IPS-NIHi7 (cell line): ENCODE results near the gene SAP30BP.
"Not testable (repeated sequence)": the region's sequence is repeated elsewhere in the genome, so short reads cannot be mapped to it uniquely, and the experiment has no call there.

Source experiments
- DNase-seq: peaks from one replicate; pipeline ENCODE4 v3.0.0; 2012; ENCODE audit warnings: mixed read lengths; ENCODE audit errors: extremely low spot score

Gene SAP30BP

DNA sequence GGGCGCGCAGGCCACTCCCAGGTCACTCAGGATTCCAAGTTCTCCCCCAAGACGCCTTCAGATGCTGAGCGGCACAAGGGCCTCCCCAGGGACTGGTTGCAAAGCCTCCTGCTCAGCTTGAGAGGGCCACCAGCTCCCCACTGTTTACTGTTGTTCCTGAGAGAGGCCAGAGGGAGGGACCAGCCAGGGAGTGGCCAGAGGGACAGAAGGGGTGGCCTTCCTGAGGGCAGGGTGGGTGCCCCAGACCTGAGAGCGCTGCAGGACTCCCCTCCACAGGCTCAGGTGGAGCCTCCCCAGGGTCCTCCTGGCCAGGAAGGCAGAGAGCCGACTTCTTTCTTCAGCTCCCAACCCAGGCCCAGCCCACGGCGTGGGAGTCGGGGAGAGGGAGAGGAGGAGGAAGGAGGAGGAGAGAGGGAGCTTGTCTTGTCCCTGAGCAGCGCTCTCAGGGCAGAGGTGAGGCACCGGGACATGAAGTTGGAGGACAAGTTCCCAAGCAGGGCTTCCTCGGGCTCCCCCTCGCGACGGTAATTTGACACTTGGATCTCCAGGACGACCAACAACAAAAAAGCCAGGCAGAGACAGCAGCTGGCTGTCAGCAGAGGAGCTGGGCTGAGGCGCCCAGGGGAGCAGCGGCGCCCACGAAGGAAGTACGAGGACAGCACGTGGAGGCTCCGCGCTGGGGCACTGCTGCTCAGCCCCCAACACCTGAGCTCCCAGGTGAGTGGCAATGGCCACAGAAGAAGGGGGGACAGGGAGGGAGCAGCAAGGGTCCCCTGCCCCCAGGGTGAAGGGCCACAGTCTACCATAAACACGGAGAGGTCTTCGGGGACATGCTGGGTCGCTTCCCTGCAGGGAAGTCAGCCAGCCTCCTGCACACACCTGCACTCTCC, 33.4 kb upstream of the SAP30BP start:
- DNase-seq = peak; percentile 96

DNA sequence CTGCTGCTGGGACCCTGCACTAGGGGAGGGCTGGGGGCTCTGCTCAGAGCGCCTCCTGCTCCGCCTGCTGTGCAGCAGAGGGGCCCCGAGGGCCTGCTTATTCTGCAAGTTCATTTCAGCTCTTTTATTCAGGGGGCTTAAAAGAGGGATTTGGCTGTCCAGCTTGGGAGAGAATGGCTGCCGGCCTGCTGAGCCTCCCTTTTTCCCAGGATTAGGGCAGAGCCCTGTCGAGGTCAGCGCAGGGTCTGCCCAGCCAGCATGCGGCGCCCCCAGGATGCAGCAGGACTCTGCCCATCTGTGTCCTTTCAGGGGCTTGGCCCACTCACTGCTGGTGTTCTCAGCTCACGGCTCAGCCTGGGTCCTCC, 32.8 kb upstream of the SAP30BP start:
- no peak for DNase-seq

DNA sequence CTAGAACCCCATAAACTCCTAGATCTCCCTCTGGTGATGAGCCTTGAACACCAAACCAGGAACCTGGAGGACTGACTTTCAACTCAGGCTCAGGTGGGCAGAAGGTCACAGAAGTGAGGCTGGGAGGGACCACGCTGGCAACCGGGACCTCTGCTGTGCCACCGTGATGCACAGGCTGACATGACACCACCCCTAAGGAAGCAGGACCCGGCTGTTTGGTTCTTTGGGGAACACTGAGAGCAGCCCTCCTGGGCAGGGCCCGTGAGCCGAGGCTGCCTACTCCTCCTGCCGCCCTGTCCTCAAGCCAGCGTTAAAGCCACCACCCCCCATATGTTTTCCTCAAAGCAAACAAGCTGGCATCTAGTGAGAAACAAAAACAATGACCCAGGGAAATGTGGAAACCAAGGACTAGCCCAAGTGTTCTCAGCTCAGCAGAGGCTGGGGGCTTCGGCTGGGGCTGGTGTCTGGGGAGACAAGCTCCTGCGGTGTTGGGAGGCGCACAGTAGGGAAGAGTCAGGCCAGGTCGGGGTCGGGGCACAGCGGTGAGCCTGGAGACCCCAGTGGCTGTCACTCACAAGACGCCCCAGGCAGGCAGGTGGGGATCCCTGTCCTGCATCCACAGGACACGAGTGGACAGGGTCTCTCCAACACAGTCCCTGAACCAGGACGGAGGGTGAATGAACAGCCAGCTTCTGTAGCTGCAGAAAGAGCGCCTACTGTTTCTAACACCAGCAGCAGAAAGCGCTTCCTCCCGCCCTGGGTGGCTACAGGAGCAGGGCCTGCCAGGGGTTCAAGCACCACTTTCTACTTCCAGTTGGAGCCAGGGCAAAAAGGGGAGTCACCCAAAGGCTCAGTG, 32.2 kb upstream of the SAP30BP start:
- no peak for DNase-seq

DNA sequence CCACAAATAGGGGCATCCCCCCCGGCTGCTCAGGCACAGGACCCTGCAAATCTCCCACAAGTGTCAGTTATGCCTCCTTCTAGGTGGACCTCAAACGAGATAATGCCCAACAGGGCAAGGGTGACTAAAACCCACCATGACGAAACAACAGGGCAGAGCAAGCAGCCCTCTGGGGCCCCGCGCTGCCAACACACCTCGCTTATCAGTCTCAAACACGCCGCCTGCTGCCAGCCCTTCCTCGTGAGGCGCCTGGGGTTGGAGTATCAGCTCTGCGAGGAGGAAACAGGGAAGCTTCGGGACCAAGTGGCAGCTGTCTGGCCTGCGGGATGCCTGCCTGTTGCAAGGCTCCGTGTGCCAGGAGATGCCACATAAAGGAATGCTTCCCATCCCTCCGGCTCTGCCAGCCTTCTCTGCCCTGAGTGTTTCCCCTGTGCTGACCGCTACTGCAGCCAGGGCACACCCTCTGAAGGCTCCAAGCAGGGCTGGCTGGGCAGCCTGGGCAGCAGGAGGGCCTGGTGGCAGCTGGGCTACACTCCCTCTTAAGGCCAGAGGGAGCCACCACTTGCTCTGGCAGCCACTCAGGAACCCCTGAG, 31.4 kb upstream of the SAP30BP start:
- no peak for DNase-seq

DNA sequence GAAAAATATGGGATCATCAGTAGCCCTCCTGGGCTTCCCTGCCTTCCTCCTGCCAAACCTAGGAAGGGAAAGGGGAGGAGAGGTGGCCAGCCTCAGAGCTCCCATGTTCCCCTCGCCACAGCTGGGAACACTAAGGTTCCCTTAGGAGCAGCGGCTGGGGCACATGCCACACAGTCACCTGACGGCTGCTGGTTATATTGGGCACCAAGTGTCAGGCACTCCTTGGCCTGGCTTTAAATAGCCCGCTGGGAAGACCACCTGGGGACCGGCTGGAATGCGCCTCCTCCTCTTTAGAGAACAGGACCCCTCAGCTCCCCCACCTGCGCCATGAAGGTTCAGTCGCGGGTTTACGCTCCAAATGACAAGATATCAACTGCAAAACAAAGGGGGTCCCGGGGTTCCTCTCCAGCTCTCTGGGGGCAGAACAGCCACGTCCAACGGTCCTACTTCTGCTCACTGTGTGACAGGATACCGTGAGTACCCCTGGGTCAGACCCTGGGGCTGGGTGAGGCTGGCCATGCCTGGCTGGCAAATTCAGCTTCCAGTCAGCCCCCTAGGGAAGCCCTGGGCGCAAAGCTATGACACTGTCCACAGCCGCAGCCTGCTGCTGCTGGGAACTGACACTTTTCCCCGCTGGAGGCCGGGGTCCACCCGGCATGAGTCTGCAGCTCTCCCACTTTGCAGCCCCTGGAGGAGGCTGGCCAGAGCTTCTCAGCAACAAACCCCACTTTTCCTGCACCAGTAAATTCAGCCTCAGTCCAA, 30.6 kb upstream of the SAP30BP start:
- DNase-seq = no peak

DNA sequence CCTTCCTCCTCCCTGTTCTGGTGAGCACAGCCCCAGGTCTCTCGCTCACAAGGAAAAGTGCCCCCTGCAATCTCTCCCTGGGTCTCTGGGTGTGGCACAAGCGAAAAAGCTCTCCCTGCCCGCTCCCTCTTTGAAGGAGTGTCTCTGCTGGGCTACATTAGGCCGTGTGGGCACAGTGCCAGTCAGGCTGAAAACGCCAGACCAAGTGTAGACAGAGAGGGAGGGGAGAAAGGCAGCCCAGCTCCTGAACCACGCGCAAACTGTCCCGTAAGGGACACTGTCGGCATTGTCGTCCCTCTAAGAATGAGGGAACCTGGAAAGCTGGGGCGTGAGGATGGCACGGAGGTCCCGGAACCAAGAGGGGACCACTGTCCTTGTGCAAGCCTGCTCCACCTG, 30.0 kb upstream of the SAP30BP start:
- DNase-seq = no peak

DNA sequence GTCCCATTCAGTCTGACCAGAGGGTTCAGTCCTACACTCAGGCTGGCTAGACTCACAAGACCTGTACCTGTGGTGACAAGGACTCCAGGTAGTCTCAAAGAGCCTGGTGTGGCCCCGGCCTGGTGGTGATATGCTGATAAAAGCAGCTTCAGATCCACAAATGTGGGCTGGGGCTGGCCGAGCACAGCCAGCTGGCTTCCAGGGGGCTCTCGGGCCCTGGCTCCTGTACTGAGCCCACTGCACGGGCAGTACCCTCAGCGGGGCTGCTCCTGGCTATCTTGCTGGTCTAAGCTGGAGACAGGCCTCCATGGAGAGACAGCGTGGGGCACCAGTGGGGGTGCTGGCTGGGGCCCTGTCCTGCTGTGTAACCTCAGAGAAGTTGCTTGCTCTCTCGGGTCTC, 29.6 kb upstream of the SAP30BP start:
- DNase-seq = no peak

DNA sequence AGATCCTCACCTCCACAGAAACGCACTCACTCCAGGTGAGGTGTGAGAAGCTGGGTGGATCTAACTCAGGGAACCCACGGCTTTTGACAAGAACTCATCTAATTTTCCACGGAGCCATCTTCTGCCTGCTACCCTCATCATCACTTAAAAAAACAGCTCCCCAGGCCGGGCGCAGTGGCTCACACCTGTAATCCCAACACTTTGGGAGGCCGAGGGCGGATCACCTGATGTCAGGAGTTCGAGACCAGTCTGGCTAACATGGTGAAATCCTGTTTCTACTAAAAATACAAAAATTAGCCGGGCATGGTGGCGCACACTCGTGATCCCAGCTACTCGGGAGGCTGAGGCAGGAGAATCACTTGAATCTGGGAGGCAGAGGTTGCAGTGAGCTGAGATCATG, 29.1 kb upstream of the SAP30BP start:
- not testable (repeated sequence) for DNase-seq

DNA sequence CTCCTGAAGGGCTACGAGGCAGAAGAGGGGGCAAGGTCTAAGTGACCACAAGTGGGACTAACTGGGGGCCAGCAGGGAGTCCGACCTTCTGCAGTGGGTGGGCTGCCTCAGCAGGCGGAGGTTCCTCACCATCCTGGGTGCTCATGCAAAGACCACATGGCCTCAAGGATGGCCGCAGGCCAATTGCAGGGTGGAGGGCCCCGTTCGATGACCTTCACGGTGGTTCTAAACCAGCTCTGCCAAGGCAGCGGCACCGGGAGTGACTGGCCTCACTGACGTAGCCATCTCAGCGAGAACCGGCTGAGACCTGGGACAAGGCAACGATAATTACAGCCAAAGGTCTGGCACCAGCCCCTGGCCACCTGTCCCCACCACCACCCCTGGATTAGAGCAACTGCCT, 28.2 kb upstream of the SAP30BP start:
- DNase-seq = no peak

DNA sequence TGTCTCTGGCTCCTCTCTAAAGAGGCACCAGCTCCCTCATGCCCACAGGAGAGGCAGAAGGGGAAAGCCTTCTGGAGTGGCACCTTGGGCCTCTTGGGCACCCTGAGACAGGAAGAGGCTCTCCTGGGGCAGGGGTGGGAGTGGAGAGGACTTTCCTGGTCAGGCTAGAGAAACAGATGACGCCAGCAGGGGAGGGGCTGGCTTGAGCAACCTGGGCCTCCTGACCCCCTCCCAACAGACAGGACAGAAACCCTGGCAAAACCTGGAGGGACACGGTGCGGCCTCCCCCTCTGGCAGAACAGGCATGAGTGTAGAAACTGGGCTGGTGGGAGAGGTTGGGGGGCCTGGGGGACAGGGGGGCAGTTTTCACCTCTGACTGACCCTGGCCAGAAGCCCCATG, 27.8 kb upstream of the SAP30BP start:
- DNase-seq = no peak

DNA sequence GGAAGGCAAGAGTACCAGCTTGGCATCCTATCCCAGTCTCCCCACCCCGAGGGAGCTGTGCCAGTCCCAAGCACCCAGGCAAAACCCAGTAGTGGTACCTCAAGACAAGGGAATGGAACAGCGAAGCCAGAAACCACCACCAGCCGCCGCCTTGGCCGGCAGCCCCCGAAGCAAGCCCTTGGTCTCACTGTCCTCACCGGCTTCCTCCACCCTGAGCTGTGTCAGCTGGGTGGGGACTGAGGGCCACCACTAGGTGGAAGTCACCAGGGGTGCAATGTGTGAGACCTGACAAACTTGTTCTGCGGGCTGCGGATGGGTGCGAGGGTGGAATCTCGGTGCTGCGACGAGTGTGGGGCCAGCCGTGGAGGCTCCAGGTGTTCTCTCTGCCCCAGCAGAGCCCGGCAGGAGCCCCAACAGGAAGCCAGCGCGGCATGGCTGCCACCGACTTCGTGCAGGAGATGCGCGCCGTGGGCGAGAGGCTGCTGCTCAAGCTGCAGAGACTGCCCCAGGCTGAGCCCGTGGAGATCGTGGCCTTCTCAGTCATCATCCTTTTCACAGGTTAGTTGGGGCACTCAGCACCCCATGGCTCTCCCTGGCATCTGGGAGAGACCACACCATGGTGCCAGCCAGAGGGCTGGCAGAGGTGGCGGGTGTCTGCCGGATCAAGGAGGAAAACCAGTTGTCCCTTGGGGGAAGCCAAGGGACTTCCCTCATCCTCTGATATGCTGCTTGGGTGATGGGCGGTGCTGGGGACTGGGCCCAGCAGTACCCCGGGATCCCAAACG, 27.2 kb upstream of the SAP30BP start:
- no peak for DNase-seq

DNA sequence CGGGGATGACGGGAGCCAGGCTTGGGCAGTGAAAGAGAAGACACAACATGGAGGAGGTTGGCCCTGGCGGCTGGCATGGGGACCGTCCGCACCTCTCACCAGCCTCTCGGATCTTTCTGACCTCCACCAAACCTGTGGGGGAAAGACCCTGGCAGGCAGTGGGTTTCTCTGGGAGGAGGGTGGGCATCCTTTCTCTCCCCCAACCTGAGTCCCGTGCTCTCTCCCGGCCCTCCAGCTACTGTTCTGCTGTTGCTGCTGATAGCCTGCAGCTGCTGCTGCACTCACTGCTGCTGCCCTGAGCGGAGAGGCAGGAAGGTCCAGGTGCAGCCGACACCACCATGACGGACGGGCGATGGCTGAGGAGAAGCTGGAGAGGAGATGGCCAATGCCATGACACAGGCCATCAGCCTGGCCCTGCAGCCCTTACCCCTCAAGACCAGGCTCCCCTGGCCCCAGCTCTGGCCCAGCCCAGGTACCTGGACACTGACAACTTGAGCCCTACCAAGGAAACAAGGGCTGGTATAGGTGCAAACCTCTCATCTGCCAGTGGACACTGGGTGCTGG, 26.5 kb upstream of the SAP30BP start:
- no peak for DNase-seq

DNA sequence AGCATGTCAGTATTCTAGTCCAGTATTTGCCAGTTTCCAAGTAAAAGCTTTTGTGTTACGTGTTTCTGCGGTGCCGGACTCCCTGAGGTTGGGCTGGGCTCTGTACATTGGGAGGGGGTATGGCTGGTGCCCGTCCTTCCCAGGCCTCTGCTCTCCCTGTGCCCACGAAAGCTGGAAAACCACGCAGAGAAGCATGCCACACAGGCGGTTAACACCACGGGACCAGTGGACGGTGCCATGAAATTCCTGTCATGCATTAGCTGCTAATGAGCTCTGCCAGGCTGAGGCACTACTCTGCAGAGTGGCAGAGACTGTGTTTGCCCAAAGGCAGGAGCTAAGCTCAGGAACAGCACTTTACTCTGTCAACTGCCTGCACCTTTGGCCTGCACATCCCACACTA, 25.8 kb upstream of the SAP30BP start:
- no peak for DNase-seq

DNA sequence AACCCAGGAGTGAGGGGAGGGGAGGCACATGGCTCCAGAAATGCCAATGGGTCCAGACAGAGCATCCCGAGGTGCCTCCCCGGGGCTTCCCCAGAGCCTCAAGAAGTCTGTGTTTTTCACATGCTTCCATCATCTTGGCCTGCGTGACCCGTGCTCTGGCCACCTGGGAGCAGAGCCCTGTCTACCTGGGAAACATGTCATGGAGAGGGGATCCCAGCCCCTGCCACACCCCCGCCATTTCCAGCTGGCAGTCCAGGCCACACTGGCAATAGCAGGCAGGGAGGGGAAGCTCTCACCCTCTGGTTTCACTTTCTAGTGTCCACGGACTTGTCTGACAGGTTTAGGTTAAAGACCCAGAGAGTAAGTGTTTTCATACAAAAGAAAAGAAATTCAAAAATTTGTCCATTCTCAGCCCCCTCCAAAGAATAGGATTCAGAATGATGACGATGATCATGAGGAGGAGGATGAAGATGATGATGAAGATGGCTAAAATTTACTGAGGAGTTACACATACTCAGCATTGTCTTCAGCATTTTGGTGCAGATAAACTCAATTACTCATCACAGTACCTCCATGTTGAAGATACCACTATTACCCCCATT, 24.9 kb upstream of the SAP30BP start:
- no peak for DNase-seq

DNA sequence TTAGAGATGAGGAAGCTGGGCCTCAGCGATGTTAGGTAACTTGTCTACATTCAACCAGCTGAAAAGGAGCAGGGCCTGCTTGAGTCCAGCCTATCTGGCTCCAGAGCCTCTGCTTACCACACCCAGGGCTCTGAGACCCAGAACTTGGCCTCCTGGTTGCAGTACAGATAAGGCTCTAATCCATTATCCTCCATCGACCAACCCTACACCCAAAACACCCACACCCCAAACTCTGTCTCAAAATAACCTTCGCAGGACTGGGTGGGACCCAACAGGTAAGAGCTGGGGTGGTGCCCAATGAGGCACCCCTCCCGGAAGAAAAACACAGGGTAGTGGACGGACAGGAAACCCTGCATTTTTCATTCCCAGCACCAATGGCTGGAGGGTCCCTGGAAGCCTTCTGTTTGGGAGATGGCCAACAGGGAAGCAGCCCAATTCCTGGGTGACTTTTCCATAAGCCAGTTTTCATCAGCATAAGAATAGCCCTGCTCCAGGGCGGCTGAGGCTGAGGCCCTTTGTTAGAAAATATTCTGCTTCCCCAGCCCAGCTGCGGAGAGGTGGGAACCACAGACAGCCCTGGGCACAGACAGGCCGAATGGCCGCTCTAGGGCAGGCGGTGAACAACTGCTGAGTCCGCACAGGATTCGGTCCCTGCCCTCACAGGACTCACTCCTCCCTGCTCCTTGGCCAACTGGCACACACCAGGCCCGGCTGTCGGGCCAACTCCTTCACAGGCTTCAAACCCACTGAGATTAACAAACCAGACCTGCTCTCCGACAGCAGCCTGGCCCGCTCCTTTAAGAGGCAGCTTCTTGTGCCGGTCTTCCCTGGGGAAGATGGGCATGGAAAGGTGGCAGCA, 24.1 kb upstream of the SAP30BP start:
- DNase-seq = peak; percentile 51

DNA sequence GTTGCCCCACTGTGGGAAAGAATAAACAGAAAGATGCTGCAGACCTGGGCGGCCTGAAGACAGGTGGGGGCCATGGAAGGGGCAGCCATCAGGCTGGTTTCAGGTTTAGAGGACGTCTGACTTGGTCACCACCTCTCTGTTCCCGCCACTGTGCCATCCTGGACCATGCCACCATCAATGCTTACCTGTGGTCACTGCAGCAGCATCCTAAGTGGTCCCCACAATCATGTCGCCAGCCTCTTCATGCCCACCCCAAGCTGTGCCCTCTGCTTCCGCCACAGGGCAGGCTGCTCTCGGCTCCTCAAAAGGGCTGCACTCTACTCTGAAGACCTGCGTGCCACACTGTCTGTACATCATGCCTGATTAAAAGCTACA, 23.5 kb upstream of the SAP30BP start:
- DNase-seq = no peak

DNA sequence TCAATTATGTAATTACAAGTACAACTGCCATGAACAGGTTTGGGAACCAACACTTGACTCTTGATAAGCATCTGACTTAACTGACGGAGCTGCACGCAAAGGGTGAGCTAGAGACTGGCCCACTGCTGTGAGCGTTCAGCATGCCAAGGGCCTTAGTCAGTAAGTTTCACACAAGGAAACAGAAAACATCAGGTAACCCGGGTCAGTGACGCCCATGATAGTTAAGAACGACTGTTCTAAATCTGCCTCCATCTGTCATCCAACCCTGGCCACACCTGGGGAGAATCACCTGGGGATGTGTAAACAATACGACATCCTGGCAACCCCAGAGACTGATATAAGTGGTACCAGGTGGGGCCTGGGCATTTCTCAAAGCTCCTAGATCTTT, 21.6 kb upstream of the SAP30BP start:
- DNase-seq = no peak

DNA sequence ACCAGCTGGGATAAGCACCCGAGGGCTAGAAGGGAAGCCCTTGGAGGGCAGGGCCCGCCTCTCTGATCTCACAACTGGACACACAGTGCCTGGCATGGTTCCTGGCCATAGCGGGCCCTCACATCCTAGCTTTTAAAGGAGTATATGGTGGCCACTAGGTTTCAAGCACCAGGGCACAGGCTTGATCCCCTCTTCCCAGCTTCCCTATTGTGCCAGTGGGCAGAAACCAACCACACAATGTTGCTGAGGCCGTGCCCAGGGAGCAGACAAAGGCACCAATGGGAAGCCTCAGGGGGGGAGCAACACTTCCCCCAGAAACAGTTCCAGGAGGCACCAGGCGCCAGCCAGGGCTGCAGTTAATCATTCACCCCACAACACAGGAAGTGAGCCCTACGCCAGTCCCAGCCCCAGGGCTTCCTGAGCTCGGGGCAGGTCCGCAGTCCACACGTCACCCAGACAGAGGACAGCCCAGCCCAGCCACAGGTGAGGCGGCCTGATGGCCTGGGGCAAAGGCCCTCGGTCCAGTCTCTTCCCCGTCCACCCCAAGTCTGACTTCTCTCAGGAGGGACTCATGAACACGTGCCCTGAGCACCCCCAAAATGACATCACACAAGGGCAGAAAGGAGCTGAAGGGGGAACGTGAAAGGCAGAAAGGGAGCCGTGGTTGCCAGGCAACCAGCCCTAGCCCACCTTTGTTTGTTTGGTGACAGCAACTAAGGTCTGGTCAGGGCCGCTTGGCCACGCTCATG, 21.1 kb upstream of the SAP30BP start:
- peak; percentile 53 for DNase-seq

DNA sequence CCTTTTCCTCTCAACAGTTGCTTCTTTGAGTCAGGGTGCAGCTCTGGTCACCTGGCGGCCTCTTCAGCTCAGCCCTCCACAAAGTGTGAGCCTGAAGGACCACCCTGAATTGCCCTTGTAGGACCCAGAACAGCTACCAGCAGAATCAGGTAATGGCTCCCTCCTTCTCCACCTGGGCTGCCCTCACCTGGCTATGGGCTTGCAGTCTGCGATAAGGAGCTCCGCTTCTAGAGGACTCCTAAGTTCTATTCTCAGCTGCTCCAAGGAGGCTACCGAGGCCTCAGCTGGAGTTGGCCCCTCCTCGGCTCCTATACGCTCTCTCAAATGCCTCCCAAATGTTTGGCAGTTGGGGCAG, 20.5 kb upstream of the SAP30BP start:
- DNase-seq = no peak
